ENCODE measurements around the gene SUV39H2.
"Not testable (repeated sequence)": the region's sequence is repeated elsewhere in the genome, so short reads cannot be mapped to it uniquely, and the experiment has no call there.

Gene SUV39H2

GRCh38 chr10:14938971-14939370 lies 60.3 kb downstream of the SUV39H2 start:
- not testable (repeated sequence) for DNase-seq

- DNase-seq: not testable (repeated sequence)
Observed at GRCh38 chr10:14942147-14942949, 63.7 kb downstream of the SUV39H2 start.

GRCh38 chr10:14942950-14943338 lies 64.3 kb downstream of the SUV39H2 start:
- not testable (repeated sequence) for DNase-seq

GRCh38 chr10:14945108-14945507 lies 66.4 kb downstream of the SUV39H2 start:
- no peak for DNase-seq

- no peak for DNase-seq
Observed at GRCh38 chr10:14947268-14947667, 68.6 kb downstream of the SUV39H2 start.

- DNase-seq: no peak
Observed at GRCh38 chr10:14949291-14949690, 70.6 kb downstream of the SUV39H2 start.

- no peak for DNase-seq
Observed at GRCh38 chr10:14952851-14953423, 74.3 kb downstream of the SUV39H2 start.

- peak; percentile 87 for DNase-seq
Observed at GRCh38 chr10:14953424-14954000, 74.8 kb downstream of the SUV39H2 start.
